Muscle of leg (tissue), 11 donors: Measurements from ENCODE around the gene CAMKMT. TPM values are rescaled to one million over a fixed set of nuclear protein-coding genes. Genes with fewer than 3 reads are reported as not detected.

Source experiments
- DNase-seq: peaks from one replicate; pipeline ENCODE4 v3.0.0; 2013
- H3K27ac ChIP-seq: one replicate; pipeline ENCODE4 v1.5.1; 2013; ENCODE audit warnings: mild to moderate bottlenecking, low read length, control low read depth
- H3K27me3 ChIP-seq: one replicate; pipeline ENCODE4 v1.6.1; 2013; ENCODE audit warnings: low read length; ENCODE audit not compliant: control insufficient read depth, insufficient read depth
- H3K36me3 ChIP-seq: one replicate; pipeline ENCODE4 v1.6.1; 2013; ENCODE audit warnings: low read length; ENCODE audit not compliant: control insufficient read depth, insufficient read depth
- H3K4me1 ChIP-seq: one replicate; pipeline ENCODE4 v1.6.1; 2013; ENCODE audit warnings: low read length; ENCODE audit not compliant: control insufficient read depth, insufficient read depth
- H3K4me3 ChIP-seq: one replicate; pipeline ENCODE4 v1.5.1; 2013; ENCODE audit warnings: low read length, control low read depth
- H3K9me3 ChIP-seq: replicated peaks from 2 replicates; pipeline ENCODE4 v1.6.1; 2013; ENCODE audit warnings: low read depth, low read length; ENCODE audit not compliant: control insufficient read depth
- WGBS: methylation state at CpG from one replicate; pipeline ENCODE4 v1.1.5; 2013; ENCODE audit warnings: missing lambda C conversion rate; ENCODE audit not compliant: insufficient coverage; 5-methylcytosine and 5-hydroxymethylcytosine counted together
- polyA plus RNA-seq, 8 donors: library from polyadenylated mRNA; unstranded; fragments of 120-200 nt; gene quantifications; one replicate each; pipeline versions ENCODE4 v1.2.1 to v1.2.3, GENCODE V29; 2013; ENCODE audit warnings: inconsistent platforms in 1 of 8, low replicate concordance in 1 of 8; ENCODE audit not compliant: insufficient read length in 8 of 8, insufficient read depth in 1 of 8
- total RNA-seq: library from RNA; stranded (reverse); fragments of 120-200 nt; gene quantifications from one replicate; pipeline ENCODE4 v1.2.4, GENCODE V29; 2013

CAMKMT gene
- total and polyA plus RNA-seq, 9 donors = 3.8 to 6.1 (median 4.6) TPM

GRCh38 chr2:44559108-44559507 lies 197.4 kb downstream of the CAMKMT start:
- no peak overlapping the region for H3K4me3 ChIP-seq

DNA sequence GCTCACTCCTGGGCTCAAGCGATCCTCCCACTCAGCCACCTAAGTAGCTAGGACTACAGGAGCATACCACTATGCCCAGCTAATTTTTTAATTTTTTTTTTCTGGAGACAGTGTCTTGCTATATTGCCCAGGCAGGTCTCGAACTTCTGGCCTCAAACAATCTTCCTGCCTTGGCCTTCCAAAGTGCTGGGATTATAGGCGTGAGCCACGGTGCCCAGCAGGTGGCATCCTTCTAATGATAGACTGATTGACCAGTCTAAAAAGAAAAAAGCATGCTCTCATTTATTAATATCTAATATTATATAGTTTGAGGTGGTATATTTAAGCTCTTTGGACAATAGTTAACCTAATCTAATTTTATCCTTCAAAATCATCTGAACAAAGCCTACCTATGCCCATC lies 198.6 kb downstream of the CAMKMT start:
- Histone ChIP-seq H3K36me3 (no peaks in the 10 kb centered on the region), H3K9me3 (no peaks in the 10 kb centered on the region), H3K27ac (no peak overlapping the region), H3K4me3 (no peak overlapping the region), H3K4me1 (no peaks in the 10 kb centered on the region), H3K27me3 (no peaks in the 10 kb centered on the region)
- DNase-seq = no peak
- 80% methylated on average over 2 of the region's 4 CpGs for WGBS

More at GRCh38 chr2:44559108-44559507, 197.4 kb downstream of the CAMKMT start:
- no CpG with 5 or more reads among the region's 1 CpG for WGBS
- Histone ChIP-seq H3K4me1 (no peaks in the 10 kb centered on the region), H3K27me3 (no peaks in the 10 kb centered on the region), H3K27ac (no peak overlapping the region), H3K36me3 (no peaks in the 10 kb centered on the region), H3K9me3 (no peaks in the 10 kb centered on the region)
- no peak for DNase-seq

- no peak for DNase-seq
- no peaks in the 10 kb centered on the region for H3K36me3 ChIP-seq
- no peaks in the 10 kb centered on the region for H3K27me3 ChIP-seq
- no peaks in the 10 kb centered on the region for H3K4me1 ChIP-seq
- H3K9me3 ChIP-seq = no peaks in the 10 kb centered on the region
- WGBS = no CpG with 5 or more reads among the region's 1 CpG
- H3K4me3 ChIP-seq = no peak overlapping the region
- no peak overlapping the region for H3K27ac ChIP-seq
These were observed 199.2 kb downstream of the CAMKMT start for GRCh38 chr2:44560941-44561340.

DNA sequence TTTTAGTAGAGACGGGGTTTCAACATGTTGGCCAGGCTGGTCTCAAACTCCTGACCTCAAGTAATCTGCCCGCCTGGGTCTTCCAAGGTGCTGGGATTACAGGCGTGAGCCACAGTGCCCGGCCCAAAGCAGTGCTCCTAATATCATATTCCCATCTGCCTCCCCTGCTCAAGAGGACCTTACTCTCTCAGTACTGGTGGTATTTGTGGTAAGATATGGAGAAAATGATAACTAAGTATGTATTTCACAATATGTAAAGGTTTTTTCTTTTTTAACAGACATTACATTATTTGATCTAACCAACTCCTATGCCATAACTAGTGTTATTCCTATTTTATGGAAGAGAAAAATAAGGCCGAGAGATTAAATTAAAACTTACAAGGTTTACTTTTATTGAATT lies 201.0 kb downstream of the CAMKMT start:
- H3K4me1 ChIP-seq = no peaks in the 10 kb centered on the region
- H3K9me3 ChIP-seq = no peaks in the 10 kb centered on the region
- H3K27me3 ChIP-seq = no peaks in the 10 kb centered on the region
- H3K4me3 ChIP-seq = no peak overlapping the region
- no peak for DNase-seq
- WGBS = no CpG with 5 or more reads among the region's 5 CpGs
- H3K36me3 ChIP-seq = no peaks in the 10 kb centered on the region
- H3K27ac ChIP-seq = no peak overlapping the region

GRCh38 chr2:44564752-44565151 lies 203.0 kb downstream of the CAMKMT start:
- WGBS = no CpG with 5 or more reads among the region's 5 CpGs
- H3K36me3 ChIP-seq = no peaks in the 10 kb centered on the region
- H3K9me3 ChIP-seq = no peaks in the 10 kb centered on the region
- DNase-seq = no peak
- no peak overlapping the region for H3K27ac ChIP-seq
- no peak overlapping the region for H3K4me3 ChIP-seq
- no peaks in the 10 kb centered on the region for H3K4me1 ChIP-seq
- no peaks in the 10 kb centered on the region for H3K27me3 ChIP-seq

GRCh38 chr2:44566059-44566458 lies 204.3 kb downstream of the CAMKMT start:
- no peak overlapping the region for H3K4me3 ChIP-seq
- no peaks in the 10 kb centered on the region for H3K4me1 ChIP-seq
- H3K9me3 ChIP-seq = no peaks in the 10 kb centered on the region
- no peak overlapping the region for H3K27ac ChIP-seq
- H3K36me3 ChIP-seq = no peaks in the 10 kb centered on the region
- H3K27me3 ChIP-seq = no peaks in the 10 kb centered on the region
- DNase-seq = peak; percentile 21

DNA sequence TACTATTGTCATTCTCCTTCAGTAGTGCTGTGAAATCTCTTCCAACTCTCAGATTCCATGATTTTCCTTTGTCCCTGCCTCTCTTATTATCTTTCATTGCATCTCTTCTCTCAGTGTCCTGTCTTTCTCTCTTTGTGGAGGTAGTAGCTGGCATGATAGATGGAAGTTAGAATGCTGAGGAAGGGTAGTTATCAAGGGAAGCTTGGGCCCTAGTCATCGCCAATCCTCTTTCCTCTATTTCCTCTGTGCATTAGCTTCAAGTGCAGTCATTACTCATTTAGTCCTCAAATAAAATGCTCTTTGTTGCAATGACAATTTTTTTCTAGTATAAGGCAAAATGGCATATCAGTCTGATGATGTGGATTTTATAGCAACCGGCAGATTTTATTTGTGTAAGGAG lies 207.7 kb downstream of the CAMKMT start:
- Histone ChIP-seq H3K36me3 (no peaks in the 10 kb centered on the region), H3K4me3 (no peak overlapping the region), H3K27ac (no peak overlapping the region), H3K27me3 (no peaks in the 10 kb centered on the region), H3K4me1 (no peaks in the 10 kb centered on the region), H3K9me3 (no peaks in the 10 kb centered on the region)
- DNase-seq = no peak
- WGBS = no CpG with 5 or more reads among the region's 2 CpGs

DNA sequence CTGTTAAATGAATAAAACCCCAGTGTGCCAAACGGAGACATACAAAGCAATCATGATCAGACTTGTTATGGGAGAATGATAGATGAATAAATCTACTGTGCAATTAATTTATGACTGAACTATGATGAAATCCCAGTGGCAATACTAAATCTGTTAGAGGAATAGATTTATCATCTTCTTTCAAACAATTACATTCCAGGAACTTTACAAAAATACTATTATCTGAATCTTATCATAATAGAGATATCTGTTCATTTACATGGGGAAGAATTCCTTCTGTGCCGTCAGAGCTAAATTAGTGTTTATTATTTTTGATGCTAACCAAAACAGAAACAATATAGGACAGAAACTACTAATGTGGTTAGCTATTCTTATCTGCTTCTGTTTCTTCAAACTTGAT lies 208.5 kb downstream of the CAMKMT start:
- Histone ChIP-seq H3K9me3 (no peaks in the 10 kb centered on the region), H3K4me1 (no peaks in the 10 kb centered on the region), H3K27ac (no peak overlapping the region), H3K4me3 (no peak overlapping the region), H3K27me3 (no peaks in the 10 kb centered on the region), H3K36me3 (no peaks in the 10 kb centered on the region)
- WGBS = no CpG with 5 or more reads among the region's 2 CpGs
- no peak for DNase-seq

GRCh38 chr2:44570777-44571176 lies 209.0 kb downstream of the CAMKMT start:
- Histone ChIP-seq H3K4me1 (no peaks in the 10 kb centered on the region), H3K27me3 (no peaks in the 10 kb centered on the region), H3K27ac (no peak overlapping the region), H3K4me3 (no peak overlapping the region), H3K36me3 (no peaks in the 10 kb centered on the region), H3K9me3 (no peaks in the 10 kb centered on the region)
- no peak for DNase-seq
- no CpG with 5 or more reads among the region's 4 CpGs for WGBS

- H3K27me3 ChIP-seq = no peaks in the 10 kb centered on the region
- H3K9me3 ChIP-seq = no peaks in the 10 kb centered on the region
- H3K27ac ChIP-seq = no peak overlapping the region
- no peak for DNase-seq
- no peak overlapping the region for H3K4me3 ChIP-seq
- no peaks in the 10 kb centered on the region for H3K36me3 ChIP-seq
- 80% methylated on average over 2 of the region's 8 CpGs for WGBS
- H3K4me1 ChIP-seq = no peaks in the 10 kb centered on the region
These were observed 210.6 kb downstream of the CAMKMT start for GRCh38 chr2:44572196-44572900.

GRCh38 chr2:44573996-44574395 lies 212.2 kb downstream of the CAMKMT start:
- no peaks in the 10 kb centered on the region for H3K36me3 ChIP-seq
- 100% methylated on average over 2 of the region's 5 CpGs for WGBS
- H3K27ac ChIP-seq = no peak overlapping the region
- no peaks in the 10 kb centered on the region for H3K27me3 ChIP-seq
- no peak for DNase-seq
- no peaks in the 10 kb centered on the region for H3K4me1 ChIP-seq
- H3K9me3 ChIP-seq = no peaks in the 10 kb centered on the region
- no peak overlapping the region for H3K4me3 ChIP-seq
